WERI-Rb-1 (cell line): ENCODE data around the gene NARS2.

Experiments used
- DNase-seq: peaks from one replicate; pipeline ENCODE4 v3.0.0-alpha.2; 2020
- H3K27ac ChIP-seq: fragments of 250-450 bp; sonication (Bioruptor Pico); 2 replicates; pipeline ENCODE4 v1.5.1; 2020; ENCODE audit warnings: mild to moderate bottlenecking, moderate library complexity
- H3K27me3 ChIP-seq: fragments of 250-450 bp; sonication (Bioruptor Pico); 2 replicates; pipeline ENCODE4 v1.5.1; 2021; ENCODE audit warnings: mild to moderate bottlenecking, low read depth, moderate library complexity; ENCODE audit not compliant: insufficient read depth, severe bottlenecking
- H3K36me3 ChIP-seq: fragments of 250-450 bp; sonication (Bioruptor Pico); 2 replicates; pipeline ENCODE4 v1.5.1; 2020; ENCODE audit warnings: mild to moderate bottlenecking, moderate library complexity
- H3K4me3 ChIP-seq: 2 replicates; pipeline ENCODE4 v1.5.1; 2011; ENCODE audit warnings: low read depth, mild to moderate bottlenecking, control low read depth, low read length
- H3K9me3 ChIP-seq: fragments of 250-450 bp; sonication (Bioruptor Pico); 2 replicates; pipeline ENCODE4 v1.5.1; 2021; ENCODE audit warnings: mild to moderate bottlenecking, moderate library complexity; ENCODE audit not compliant: severe bottlenecking
- CTCF ChIP-seq: IDR thresholded peaks from 2 replicates; pipeline ENCODE4 v1.5.1; 2011; ENCODE audit warnings: low read depth, mild to moderate bottlenecking, control low read depth, inconsistent platforms, low read length

Gene NARS2

GRCh38 chr11:78476066-78476465 is 98.6 kb downstream of the NARS2 start:
- Histone ChIP-seq H3K36me3 (peaks cover 2% of the 10 kb centered on the region; the same call in 1 of the 2 replicates), H3K27me3 (no peaks in the 10 kb centered on the region), H3K4me3 (no peak overlapping the region), H3K9me3 (no peaks in the 10 kb centered on the region), H3K27ac (no peak overlapping the region)
- DNase-seq, result no peak
- no peak for TF ChIP-seq CTCF

- Histone ChIP-seq H3K27ac (no peak overlapping the region), H3K27me3 (no peaks in the 10 kb centered on the region), H3K36me3 (peaks cover 2% of the 10 kb centered on the region; the same call in 1 of the 2 replicates), H3K4me3 (no peak overlapping the region), H3K9me3 (no peaks in the 10 kb centered on the region)
- DNase-seq, result no peak
- TF ChIP-seq CTCF, result no peak
Measured at GRCh38 chr11:78474451-78474850, 100.2 kb downstream of the NARS2 start.

- no peak for TF ChIP-seq CTCF
- no peaks in the 10 kb centered on the region for H3K27me3 ChIP-seq
- peaks cover 2% of the 10 kb centered on the region; the same call in 1 of the 2 replicates for H3K36me3 ChIP-seq
- DNase-seq, result no peak
- no peak overlapping the region for H3K4me3 ChIP-seq
- H3K9me3 ChIP-seq, result no peaks in the 10 kb centered on the region
- no peak overlapping the region for H3K27ac ChIP-seq
Measured at GRCh38 chr11:78472905-78473304, 101.8 kb downstream of the NARS2 start.

GRCh38 chr11:78472382-78472781 is 102.3 kb downstream of the NARS2 start:
- Histone ChIP-seq H3K9me3 (no peaks in the 10 kb centered on the region), H3K27ac (no peak overlapping the region), H3K4me3 (no peak overlapping the region), H3K27me3 (no peaks in the 10 kb centered on the region), H3K36me3 (peaks cover 2% of the 10 kb centered on the region; the same call in 1 of the 2 replicates)
- no peak for DNase-seq
- TF ChIP-seq CTCF, result no peak

GRCh38 chr11:78470861-78471442 is 103.7 kb downstream of the NARS2 start:
- H3K36me3 ChIP-seq, result no peaks in the 10 kb centered on the region; the same call in 1 of the 2 replicates
- TF ChIP-seq CTCF, result no peak
- H3K27ac ChIP-seq, result no peak overlapping the region
- H3K27me3 ChIP-seq, result no peaks in the 10 kb centered on the region
- DNase-seq, result no peak
- no peak overlapping the region for H3K4me3 ChIP-seq
- H3K9me3 ChIP-seq, result no peaks in the 10 kb centered on the region

- no peak overlapping the region for H3K4me3 ChIP-seq
- no peaks in the 10 kb centered on the region for H3K9me3 ChIP-seq
- H3K27me3 ChIP-seq, result no peaks in the 10 kb centered on the region
- TF ChIP-seq CTCF, result no peak
- no peak overlapping the region for H3K27ac ChIP-seq
- DNase-seq, result no peak
- no peaks in the 10 kb centered on the region; the same call in 1 of the 2 replicates for H3K36me3 ChIP-seq
Measured at GRCh38 chr11:78469896-78470295, 104.8 kb downstream of the NARS2 start.
